Pancreas (tissue), 10 donors: ENCODE measurements around the gene FMNL2. TPM values are rescaled to one million over a fixed set of nuclear protein-coding genes. Genes with fewer than 3 reads are reported as not detected.

ENCODE experiments used
- ATAC-seq, 4 donors: fragments of 200-7000 bp; cut with Tn5 transposase; one replicate each; pipeline versions ENCODE4 v1.8.0 to v1.9.1; 2020; ENCODE audit warnings: mild to moderate bottlenecking in 4 of 4, moderate library complexity in 4 of 4
- DNase-seq, 6 donors: peaks; one replicate each; pipeline ENCODE4 v3.0.0-alpha.2; 2020
- FAIRE-seq: peaks from 2 replicates; lab custom pipeline; 2012; peaks lifted over from hg19 to GRCh38; lab: Jason Lieb, UNC
- H3K27ac ChIP-seq, 4 donors: fragments of 200-600 bp; sonication (generic); 1 replicate in 3 of 4; 2 replicates in 1 of 4; pipeline versions ENCODE4 v1.5.0 to v1.8.0; 2020
- H3K27me3 ChIP-seq, 4 donors: fragments of 200-600 bp; one replicate each; pipeline ENCODE4 v1.8.0; 2021
- H3K36me3 ChIP-seq, 3 donors: fragments of 200-600 bp; sonication (generic) in 1 of 3; one replicate each; pipeline versions ENCODE4 v1.5.0 to v1.8.0; 2020 to 2021
- H3K4me1 ChIP-seq, 3 donors: fragments of 200-600 bp; one replicate each; pipeline ENCODE4 v1.8.0; 2021
- H3K4me3 ChIP-seq, 4 donors: fragments of 200-600 bp; sonication (generic) in 2 of 4; one replicate each; pipeline versions ENCODE4 v1.5.0 to v1.8.0; 2020 to 2021
- H3K9me3 ChIP-seq, 4 donors: fragments of 200-600 bp; one replicate each; pipeline ENCODE4 v1.8.0; 2021
- WGBS, 2 donors: extraction: QIAGEN DNeasy Blood & Tissue Kit; methylation state at CpG; one replicate each; pipeline ENCODE4 v1.1.7; 2013; 5-methylcytosine and 5-hydroxymethylcytosine counted together
- intact Hi-C, 3 donors: fragments of 100-400 bp; cut with DNase I; formaldehyde crosslinking; loops; one replicate each; pipeline versions ENCODE4 v1.11.1 to v1.14.2; 2022
- polyA plus RNA-seq, 2 donors: library from polyadenylated mRNA; stranded (reverse); fragments of 200-250 nt; gene quantifications; one replicate each; pipeline ENCODE4 v1.2.3, GENCODE V29; 2013
- total RNA-seq, 6 donors: library from RNA; stranded (reverse); fragmentation: NEBNext Ultra II Directional in 4 of 6; extraction: Animal tissue kit (Norgen Biotek cat#: 25700) in 4 of 6; gene quantifications; one replicate each; pipeline versions ENCODE4 v1.2.1 to v1.2.4, GENCODE V29; 2021 to 2023
- TF ChIP-seq, protein P1 (sequence below), 4 donors: fragments of 200-600 bp; sonication (generic) in 3 of 4; IDR thresholded peaks; one replicate each; pipeline versions ENCODE4 v1.5.0 to v1.8.0; 2021; ENCODE audit warnings: antibody characterized with exemption in 4 of 4
- donor health status: healthy with polysubstance abuse.
- donor health status: DM: no; HTN: no; CAD: no; lungs with moderate emphysema.
- donor health status: DM: no; HTN: no; CAD: no.
- donor health status: control.
- donor health status: control.
- donor health status: Bipolar disorder and iron deficiency.
- donor health status: DM: yes; HTN: yes; CAD: no.
- donor health status: DM: no; HTN: no; CAD: no.
- donor health status: DM: no; HTN: no; CAD: no.
- donor health status: DM: yes; HTN: yes; CAD: no.

FMNL2 gene
- total and polyA plus RNA-seq, 8 donors, result 7.5 to 22.3 (median 11.3) TPM

GRCh38 chr2:152336119-152336853, 1.3 kb downstream of the FMNL2 start:
- H3K4me3 ChIP-seq, result peak overlapping the region; percentile 75 to 96 (median 95)
- H3K9me3 ChIP-seq, result no peaks in the 10 kb centered on the region
- TF ChIP-seq, protein P1, sequence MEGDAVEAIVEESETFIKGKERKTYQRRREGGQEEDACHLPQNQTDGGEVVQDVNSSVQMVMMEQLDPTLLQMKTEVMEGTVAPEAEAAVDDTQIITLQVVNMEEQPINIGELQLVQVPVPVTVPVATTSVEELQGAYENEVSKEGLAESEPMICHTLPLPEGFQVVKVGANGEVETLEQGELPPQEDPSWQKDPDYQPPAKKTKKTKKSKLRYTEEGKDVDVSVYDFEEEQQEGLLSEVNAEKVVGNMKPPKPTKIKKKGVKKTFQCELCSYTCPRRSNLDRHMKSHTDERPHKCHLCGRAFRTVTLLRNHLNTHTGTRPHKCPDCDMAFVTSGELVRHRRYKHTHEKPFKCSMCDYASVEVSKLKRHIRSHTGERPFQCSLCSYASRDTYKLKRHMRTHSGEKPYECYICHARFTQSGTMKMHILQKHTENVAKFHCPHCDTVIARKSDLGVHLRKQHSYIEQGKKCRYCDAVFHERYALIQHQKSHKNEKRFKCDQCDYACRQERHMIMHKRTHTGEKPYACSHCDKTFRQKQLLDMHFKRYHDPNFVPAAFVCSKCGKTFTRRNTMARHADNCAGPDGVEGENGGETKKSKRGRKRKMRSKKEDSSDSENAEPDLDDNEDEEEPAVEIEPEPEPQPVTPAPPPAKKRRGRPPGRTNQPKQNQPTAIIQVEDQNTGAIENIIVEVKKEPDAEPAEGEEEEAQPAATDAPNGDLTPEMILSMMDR (IDR thresholded peaks at IDR 0.05), result no peak
- peak; percentile 17 to 80 (median 51) for DNase-seq
- WGBS, 2 donors, result 1 to 2% methylated on average over 39 to 42 of the region's 42 CpGs
- intact Hi-C loops, result no loop called here
- no peaks in the 10 kb centered on the region for H3K36me3 ChIP-seq
- no peaks in the 10 kb centered on the region for H3K27me3 ChIP-seq
- no peak for FAIRE-seq
- H3K27ac ChIP-seq, result peak overlapping the region; percentile 36 to 85 (median 67)
- peaks cover 0 to 5% (median 0%) of the 10 kb centered on the region in 3 donors for H3K4me1 ChIP-seq
- peak; percentile 36 to 67 (median 58) for ATAC-seq

GRCh38 chr2:152336854-152337510, 2.0 kb downstream of the FMNL2 start:
- TF ChIP-seq, protein P1 (IDR thresholded peaks at IDR 0.05), result no peak
- Histone ChIP-seq H3K4me1 (peaks cover 0 to 5% (median 0%) of the 10 kb centered on the region in 3 donors), H3K9me3 (no peaks in the 10 kb centered on the region), H3K36me3 (no peaks in the 10 kb centered on the region), H3K4me3 (peak overlapping the region; percentile 75 to 96 (median 95)), H3K27ac (peak overlapping the region; percentile 36 to 85 (median 67)), H3K27me3 (no peaks in the 10 kb centered on the region)
- intact Hi-C loops, result no loop called here
- DNase-seq, result peak in 1 of 6 donors; percentile 20
- no peak for FAIRE-seq
- WGBS, 2 donors, result 34 to 36% methylated on average over 12 of the region's 12 CpGs
- peak in 1 of 4 donors; percentile 3 for ATAC-seq

DNA sequence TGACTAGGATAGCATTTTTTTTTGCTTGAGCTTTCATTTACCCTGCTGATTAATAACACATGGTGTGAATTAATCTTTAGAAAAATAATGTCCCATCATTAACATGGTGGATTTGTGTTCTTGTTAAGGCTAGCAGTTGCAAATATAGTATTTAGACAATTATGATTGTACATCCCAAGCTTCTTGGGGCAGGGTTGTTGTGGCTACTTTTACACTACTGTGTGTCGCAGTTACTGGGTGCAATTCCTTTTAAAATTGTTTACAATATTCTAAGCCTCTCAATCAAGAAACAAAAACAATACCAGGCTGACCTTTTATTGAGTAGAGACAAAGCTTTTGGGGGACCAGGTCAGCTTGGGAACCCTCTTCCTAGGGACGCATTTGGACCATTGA, 2.5 kb downstream of the FMNL2 start:
- FAIRE-seq, result no peak
- no peak for DNase-seq
- H3K9me3 ChIP-seq, result no peaks in the 10 kb centered on the region
- peaks cover 0 to 5% (median 0%) of the 10 kb centered on the region in 3 donors for H3K4me1 ChIP-seq
- no peak overlapping the region for H3K27ac ChIP-seq
- intact Hi-C loops, result no loop called here
- no peak for ATAC-seq
- no peaks in the 10 kb centered on the region for H3K36me3 ChIP-seq
- no peaks in the 10 kb centered on the region for H3K27me3 ChIP-seq
- TF ChIP-seq, protein P1 (IDR thresholded peaks at IDR 0.05), result no peak
- 45 to 48% methylated on average over 2 of the region's 2 CpGs for WGBS, 2 donors
- no peak overlapping the region for H3K4me3 ChIP-seq

DNA sequence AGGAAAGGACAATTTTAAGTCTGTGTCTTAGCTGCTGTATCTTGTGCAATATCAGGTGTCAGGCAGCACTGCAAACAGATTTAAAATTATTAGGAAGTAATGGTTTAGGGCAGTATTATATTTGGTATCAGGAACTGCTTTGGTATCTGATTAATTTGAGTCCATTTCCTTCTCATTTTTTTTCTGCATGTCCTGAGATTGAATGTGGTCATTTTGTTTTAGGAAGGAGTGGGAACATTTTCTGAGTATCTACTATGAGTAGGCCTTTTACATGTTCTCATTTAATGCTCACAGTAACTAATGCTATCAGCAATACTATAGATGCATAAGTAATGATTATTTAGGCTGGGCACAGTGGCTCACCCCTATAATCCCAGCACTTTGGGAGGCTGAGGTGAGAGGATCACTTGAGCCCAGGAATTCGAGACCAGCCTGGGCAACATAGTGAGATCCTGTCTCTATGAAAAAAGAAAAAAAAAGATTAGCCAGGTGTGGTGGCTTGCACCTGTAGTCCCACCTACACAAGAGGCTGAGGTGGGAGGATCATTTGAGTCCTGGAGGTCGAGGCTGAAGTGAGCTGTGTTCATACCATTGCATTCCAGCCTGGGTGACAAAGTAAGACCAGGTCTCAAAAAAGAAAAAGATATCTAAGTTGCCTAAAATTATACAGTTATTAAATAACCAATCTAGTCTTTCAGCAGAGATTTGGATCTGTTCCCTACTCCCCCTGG, 4.7 kb downstream of the FMNL2 start:
- TF ChIP-seq, protein P1 (IDR thresholded peaks at IDR 0.05), result no peak
- Histone ChIP-seq H3K4me1 (peaks cover 0 to 2% (median 0%) of the 10 kb centered on the region in 3 donors), H3K27me3 (no peaks in the 10 kb centered on the region), H3K27ac (no peak overlapping the region), H3K4me3 (no peak overlapping the region), H3K36me3 (no peaks in the 10 kb centered on the region), H3K9me3 (no peaks in the 10 kb centered on the region)
- ATAC-seq (no peak), DNase-seq (no peak), FAIRE-seq (no peak)
- 86 to 90% methylated on average over 2 of the region's 2 CpGs for WGBS, 2 donors
- intact Hi-C loops, result no loop called here
